ES-I3 (cell line): ENCODE data around the gene EXOC7.
"Not testable (repeated sequence)": the region's sequence is repeated elsewhere in the genome, so short reads cannot be mapped to it uniquely, and the experiment has no call there.

Experiments used
- H3K36me3 ChIP-seq: 2 replicates; pipeline ENCODE4 v1.6.1; 2013; ENCODE audit warnings: mild to moderate bottlenecking, low read length, control low read depth, moderate library complexity; ENCODE audit not compliant: insufficient read depth
- H3K4me1 ChIP-seq: 2 replicates; pipeline ENCODE4 v1.6.1; 2013; ENCODE audit warnings: mild to moderate bottlenecking, control low read depth, low read length; ENCODE audit not compliant: insufficient read depth
- H3K9ac ChIP-seq: 2 replicates; pipeline ENCODE4 v1.6.1; 2013; ENCODE audit warnings: low read depth, mild to moderate bottlenecking, low read length, moderate library complexity
- H3K9me3 ChIP-seq: 2 replicates; pipeline ENCODE4 v1.6.1; 2013; ENCODE audit warnings: mild to moderate bottlenecking, low read length, moderate library complexity; ENCODE audit not compliant: control insufficient read depth, insufficient read depth

Gene EXOC7

GRCh38 chr17:76046064-76046463 lies 57.5 kb downstream of the EXOC7 start:
- peaks cover 53% of the 10 kb centered on the region for H3K36me3 ChIP-seq
- no peaks in the 10 kb centered on the region for H3K9me3 ChIP-seq
- H3K4me1 ChIP-seq, result peaks cover 2% of the 10 kb centered on the region
- H3K9ac ChIP-seq, result no peak overlapping the region

GRCh38 chr17:76044475-76045007 lies 59.0 kb downstream of the EXOC7 start:
- Histone ChIP-seq H3K4me1 (peaks cover 13% of the 10 kb centered on the region), H3K36me3 (peaks cover 58% of the 10 kb centered on the region)
- H3K9ac ChIP-seq, H3K9me3 ChIP-seq: not testable (repeated sequence)

GRCh38 chr17:76042868-76043267 lies 60.7 kb downstream of the EXOC7 start:
- H3K9ac ChIP-seq, H3K9me3 ChIP-seq: not testable (repeated sequence)
- Histone ChIP-seq H3K36me3 (peaks cover 59% of the 10 kb centered on the region), H3K4me1 (peaks cover 13% of the 10 kb centered on the region)

GRCh38 chr17:76040376-76040775 lies 63.2 kb downstream of the EXOC7 start:
- no peaks in the 10 kb centered on the region for H3K9me3 ChIP-seq
- H3K36me3 ChIP-seq, result peaks cover 51% of the 10 kb centered on the region
- H3K4me1 ChIP-seq, result peaks cover 13% of the 10 kb centered on the region
- no peak overlapping the region for H3K9ac ChIP-seq

GRCh38 chr17:76039121-76039520 lies 64.5 kb downstream of the EXOC7 start:
- no peak overlapping the region for H3K9ac ChIP-seq
- no peaks in the 10 kb centered on the region for H3K9me3 ChIP-seq
- peaks cover 42% of the 10 kb centered on the region for H3K36me3 ChIP-seq
- H3K4me1 ChIP-seq, result peaks cover 13% of the 10 kb centered on the region

GRCh38 chr17:76038050-76038449 lies 65.5 kb downstream of the EXOC7 start:
- Histone ChIP-seq H3K9me3 (no peaks in the 10 kb centered on the region), H3K4me1 (peaks cover 13% of the 10 kb centered on the region), H3K9ac (no peak overlapping the region), H3K36me3 (peaks cover 34% of the 10 kb centered on the region)

GRCh38 chr17:76036497-76037261 lies 66.9 kb downstream of the EXOC7 start:
- no peak overlapping the region for H3K9ac ChIP-seq
- H3K4me1 ChIP-seq, result peaks cover 13% of the 10 kb centered on the region
- H3K36me3 ChIP-seq, result peaks cover 32% of the 10 kb centered on the region
- H3K9me3 ChIP-seq, result no peaks in the 10 kb centered on the region

GRCh38 chr17:76034428-76035350 lies 68.9 kb downstream of the EXOC7 start:
- H3K9ac ChIP-seq, result no peak overlapping the region
- H3K9me3 ChIP-seq, result no peaks in the 10 kb centered on the region
- H3K4me1 ChIP-seq, result peaks cover 3% of the 10 kb centered on the region; the same call in 1 of the 2 replicates
- peaks cover 16% of the 10 kb centered on the region; the same call in 1 of the 2 replicates for H3K36me3 ChIP-seq

GRCh38 chr17:76033139-76033538 lies 70.4 kb downstream of the EXOC7 start:
- Histone ChIP-seq H3K4me1 (peaks cover 13% of the 10 kb centered on the region), H3K36me3 (peaks cover 2% of the 10 kb centered on the region; the same call in 1 of the 2 replicates), H3K9ac (no peak overlapping the region), H3K9me3 (no peaks in the 10 kb centered on the region)

GRCh38 chr17:76032780-76033108 lies 70.8 kb downstream of the EXOC7 start:
- peaks cover 13% of the 10 kb centered on the region for H3K4me1 ChIP-seq
- H3K9me3 ChIP-seq, result no peaks in the 10 kb centered on the region
- no peak overlapping the region for H3K9ac ChIP-seq
- no peaks in the 10 kb centered on the region for H3K36me3 ChIP-seq

- H3K9me3 ChIP-seq, result no peaks in the 10 kb centered on the region
- H3K36me3 ChIP-seq, result no peaks in the 10 kb centered on the region
- H3K9ac ChIP-seq, result no peak overlapping the region
- H3K4me1 ChIP-seq, result peaks cover 13% of the 10 kb centered on the region
These were observed 71.4 kb downstream of the EXOC7 start for GRCh38 chr17:76032073-76032779.
